Measurements from ENCODE around the gene DGCR6.

GRCh38 chr22:18947905-18948304 lies 41.8 kb downstream of the DGCR6 start:
- TF ChIP-seq ZNF217 (IDR thresholded peaks at IDR 0.05) (no peak), CTCF (IDR thresholded peaks at IDR 0.05 in 2 of 3, conservative IDR thresholded peaks at IDR 0.05 in 1 of 3; ENCODE audit: control insufficient read depth in 2 of 3, extremely low read depth in 1 of 3, insufficient read depth in 1 of 3, low read depth in 3 of 3, low read length in 3 of 3) (no peak), ATF3 (IDR thresholded peaks at IDR 0.05; ENCODE audit: borderline replicate concordance, extremely low read depth, low read depth, low read length) (no peak), POLR2A (IDR thresholded peaks at IDR 0.05; ENCODE audit: low read depth, low read length) (no peak), TCF3 (IDR thresholded peaks at IDR 0.05; ENCODE audit: borderline replicate concordance, insufficient read depth, low read depth, low read length) (no peak), YY1 (IDR thresholded peaks at IDR 0.05; ENCODE audit: low read depth, low read length) (no peak), CBFB (IDR thresholded peaks at IDR 0.05; ENCODE audit: low read depth) (no peak), MAX (IDR thresholded peaks at IDR 0.05; ENCODE audit: low read depth, low read length) (no peak), JUND (IDR thresholded peaks at IDR 0.05; ENCODE audit: low read depth, low read length) (no peak), RELA (IDR thresholded peaks at IDR 0.05; ENCODE audit: borderline replicate concordance, partially characterized antibody) (no peak), SMC3 (IDR thresholded peaks at IDR 0.05; ENCODE audit: borderline replicate concordance, low read length) (no peak), TAF1 (IDR thresholded peaks at IDR 0.05; ENCODE audit: borderline replicate concordance, low read depth, low read length) (no peak), EZH2 (IDR thresholded peaks at IDR 0.05; ENCODE audit: borderline replicate concordance, control insufficient read depth, low read depth, low read length) (no peak), RFX5 (IDR thresholded peaks at IDR 0.05; ENCODE audit: low read depth, low read length) (no peak)
